ENCODE results near the gene CCP110. TPM values are rescaled to one million over a fixed set of nuclear protein-coding genes. Genes with fewer than 3 reads are reported as not detected.

CCP110 gene
- total RNA-seq, 1 experiment from 2014 or later = 5.4 TPM

GRCh38 chr16:19563377-19563776 is 39.6 kb downstream of the CCP110 start:
- H3K9me3 ChIP-seq (ENCODE audit: low read length) = no peaks in the 10 kb centered on the region
- no TSS peak for BruUV-seq (replicated peaks)
- no peak overlapping the region for H3K9ac ChIP-seq (ENCODE audit: low read length)
- H4K20me1 ChIP-seq (ENCODE audit: low read length) = no peaks in the 10 kb centered on the region
- no peak overlapping the region for H3K4me2 ChIP-seq (ENCODE audit: low read length)
- no peak for DNase-seq
- no peaks in the 10 kb centered on the region for H3K4me1 ChIP-seq (ENCODE audit: insufficient read depth, low read length)
- ChIA-PET POLR2A (ENCODE audit: unreplicated experiment) (no interaction called here), CTCF (no interaction called here)
- no peaks in the 10 kb centered on the region for H3K36me3 ChIP-seq (ENCODE audit: low read depth, low read length)
- H3K4me3 ChIP-seq (ENCODE audit: low read length) = no peak overlapping the region
- H3K79me2 ChIP-seq (ENCODE audit: low read length) = no peaks in the 10 kb centered on the region
- no peak overlapping the region for H3K27ac ChIP-seq (ENCODE audit: low read length)
- intact Hi-C loops (cut with micrococcal nuclease) = no loop called here
- no peaks in the 10 kb centered on the region for H3K27me3 ChIP-seq (ENCODE audit: low read length)
- TF ChIP-seq CTCF (conservative IDR thresholded peaks at IDR 0.05; ENCODE audit: low read depth, low read length) (no peak), EZH2phosphoT487 (IDR thresholded peaks at IDR 0.05; ENCODE audit: borderline replicate concordance, low read length) (no peak), EZH2 (IDR thresholded peaks at IDR 0.05; ENCODE audit: low read length, unreplicated experiment) (no peak)
- H3F3A ChIP-seq (ENCODE audit: low read length, unreplicated experiment) = no peaks in the 10 kb centered on the region
- no peak overlapping the region for H2AFZ ChIP-seq (ENCODE audit: low read length)
- no peaks in the 10 kb centered on the region for H3K9me2 ChIP-seq (replicated peaks; ENCODE audit: low read length)
- no peak for ATAC-seq

- CTCF ChIA-PET = no interaction called here
- H3K9me3 ChIP-seq (ENCODE audit: low read length) = no peaks in the 10 kb centered on the region
- no TSS peak for BruUV-seq (replicated peaks)
These were observed 42.6 kb downstream of the CCP110 start for GRCh38 chr16:19566362-19566761.

GRCh38 chr16:19567560-19567959 is 43.8 kb downstream of the CCP110 start:
- H3K4me3 ChIP-seq (ENCODE audit: low read length) = no peak overlapping the region
- H3K27ac ChIP-seq (ENCODE audit: low read length) = no peak overlapping the region
- POLR2A ChIA-PET (ENCODE audit: unreplicated experiment) = no interaction called here
- H3F3A ChIP-seq (ENCODE audit: low read length, unreplicated experiment) = no peaks in the 10 kb centered on the region
- H4K20me1 ChIP-seq (ENCODE audit: low read length) = no peaks in the 10 kb centered on the region
- no peaks in the 10 kb centered on the region for H3K27me3 ChIP-seq (ENCODE audit: low read length)
- CTCF ChIA-PET = no interaction called here
- H2AFZ ChIP-seq (ENCODE audit: low read length) = no peak overlapping the region
- no peak overlapping the region for H3K4me2 ChIP-seq (ENCODE audit: low read length)
- TF ChIP-seq EZH2phosphoT487 (IDR thresholded peaks at IDR 0.05; ENCODE audit: borderline replicate concordance, low read length) (no peak), EZH2 (IDR thresholded peaks at IDR 0.05; ENCODE audit: low read length, unreplicated experiment) (no peak), CTCF (conservative IDR thresholded peaks at IDR 0.05; ENCODE audit: low read depth, low read length) (no peak)
- no peaks in the 10 kb centered on the region for H3K79me2 ChIP-seq (ENCODE audit: low read length)
- H3K4me1 ChIP-seq (ENCODE audit: insufficient read depth, low read length) = no peaks in the 10 kb centered on the region
- ATAC-seq (no peak), DNase-seq (no peak)
- H3K36me3 ChIP-seq (ENCODE audit: low read depth, low read length) = no peaks in the 10 kb centered on the region
- no TSS peak for BruUV-seq (replicated peaks)
- intact Hi-C loops (cut with micrococcal nuclease) = no loop called here
- no peaks in the 10 kb centered on the region for H3K9me3 ChIP-seq (ENCODE audit: low read length)
- no peaks in the 10 kb centered on the region for H3K9me2 ChIP-seq (replicated peaks; ENCODE audit: low read length)
- H3K9ac ChIP-seq (ENCODE audit: low read length) = no peak overlapping the region

More at GRCh38 chr16:19566362-19566761, 42.6 kb downstream of the CCP110 start:
- Histone ChIP-seq H3K27ac (ENCODE audit: low read length) (no peak overlapping the region), H4K20me1 (ENCODE audit: low read length) (no peaks in the 10 kb centered on the region), H3K4me2 (ENCODE audit: low read length) (no peak overlapping the region), H3K9me2 (replicated peaks; ENCODE audit: low read length) (no peaks in the 10 kb centered on the region), H3K79me2 (ENCODE audit: low read length) (no peaks in the 10 kb centered on the region), H3K4me3 (ENCODE audit: low read length) (no peak overlapping the region), H3K36me3 (ENCODE audit: low read depth, low read length) (no peaks in the 10 kb centered on the region), H2AFZ (ENCODE audit: low read length) (no peak overlapping the region), H3K9ac (ENCODE audit: low read length) (no peak overlapping the region), H3F3A (ENCODE audit: low read length, unreplicated experiment) (no peaks in the 10 kb centered on the region), H3K4me1 (ENCODE audit: insufficient read depth, low read length) (no peaks in the 10 kb centered on the region), H3K27me3 (ENCODE audit: low read length) (no peaks in the 10 kb centered on the region)
- POLR2A ChIA-PET (ENCODE audit: unreplicated experiment) = no interaction called here
- ATAC-seq (no peak), DNase-seq (no peak)
- intact Hi-C loops (cut with micrococcal nuclease) = no loop called here
- TF ChIP-seq CTCF (conservative IDR thresholded peaks at IDR 0.05; ENCODE audit: low read depth, low read length) (no peak), EZH2phosphoT487 (IDR thresholded peaks at IDR 0.05; ENCODE audit: borderline replicate concordance, low read length) (no peak), EZH2 (IDR thresholded peaks at IDR 0.05; ENCODE audit: low read length, unreplicated experiment) (no peak)
